Hindlimb muscle (tissue), 1 donor: ENCODE results near the gene MYZAP. TPM values are rescaled to one million over a fixed set of nuclear protein-coding genes. Genes with fewer than 3 reads are reported as not detected.

Experiments
- DNase-seq: peaks from one replicate; pipeline ENCODE4 v3.0.0-alpha.2; 2013
- polyA plus RNA-seq: library from polyadenylated mRNA; unstranded; fragments of 120-200 nt; gene quantifications from one replicate; pipeline ENCODE4 v1.2.1, GENCODE V29; 2013; ENCODE audit not compliant: insufficient read length

The MYZAP gene
- polyA plus RNA-seq, 1 donor: 2.7 TPM

GRCh38 chr15:57665939-57666338 is 74.2 kb downstream of the MYZAP start:
- DNase-seq: no peak

- peak; percentile 51 for DNase-seq
These were observed 75.6 kb downstream of the MYZAP start for GRCh38 chr15:57667171-57667849.

- DNase-seq: no peak
These were observed 76.3 kb downstream of the MYZAP start for GRCh38 chr15:57668016-57668415.

- DNase-seq: no peak
These were observed 79.9 kb downstream of the MYZAP start for GRCh38 chr15:57671636-57672035.

- DNase-seq: no peak
These were observed 83.9 kb downstream of the MYZAP start for GRCh38 chr15:57675481-57676181.

- no peak for DNase-seq
These were observed 84.9 kb downstream of the MYZAP start for GRCh38 chr15:57676585-57676984.

- no peak for DNase-seq
These were observed 85.5 kb downstream of the MYZAP start for GRCh38 chr15:57677204-57677603.

GRCh38 chr15:57680021-57680420 is 88.3 kb downstream of the MYZAP start:
- DNase-seq: no peak

- no peak for DNase-seq
These were observed 89.3 kb downstream of the MYZAP start for GRCh38 chr15:57681011-57681410.

GRCh38 chr15:57683481-57683880 is 91.8 kb downstream of the MYZAP start:
- no peak for DNase-seq

- no peak for DNase-seq
These were observed 92.9 kb downstream of the MYZAP start for GRCh38 chr15:57684491-57685151.

- DNase-seq: no peak
These were observed 93.8 kb downstream of the MYZAP start for GRCh38 chr15:57685306-57686095.

- DNase-seq: no peak
These were observed 95.0 kb downstream of the MYZAP start for GRCh38 chr15:57686657-57687056.

- DNase-seq: no peak
These were observed 98.8 kb downstream of the MYZAP start for GRCh38 chr15:57690341-57690966.

- no peak for DNase-seq
These were observed 99.4 kb downstream of the MYZAP start for GRCh38 chr15:57691082-57691481.

GRCh38 chr15:57692709-57693108 is 101.0 kb downstream of the MYZAP start:
- no peak for DNase-seq

GRCh38 chr15:57694279-57694678 is 102.6 kb downstream of the MYZAP start:
- no peak for DNase-seq

- DNase-seq: no peak
These were observed 104.4 kb downstream of the MYZAP start for GRCh38 chr15:57696146-57696545.

- no peak for DNase-seq
These were observed 105.9 kb downstream of the MYZAP start for GRCh38 chr15:57697588-57697987.

GRCh38 chr15:57698243-57698642 is 106.5 kb downstream of the MYZAP start:
- DNase-seq: no peak

GRCh38 chr15:57698991-57699390 is 107.3 kb downstream of the MYZAP start:
- DNase-seq: no peak

GRCh38 chr15:57703387-57703786 is 111.7 kb downstream of the MYZAP start:
- no peak for DNase-seq
